PC-9 (cell line): Measurements from ENCODE around the gene PACSIN1.

Experiments used
- EZH2 ChIP-seq: fragments of 200-600 bp; sonication (generic); IDR thresholded peaks from 2 replicates; pipeline ENCODE4 v1.8.0; 2017; ENCODE audit warnings: antibody characterized with exemption, low read depth
- TF ChIP-seq, protein P1 (sequence below): fragments of 200-600 bp; sonication (generic); conservative IDR thresholded peaks from 2 replicates; pipeline ENCODE4 v1.6.1; 2017; ENCODE audit warnings: mixed run types, antibody characterized with exemption, mild to moderate bottlenecking, moderate library complexity

DNA sequence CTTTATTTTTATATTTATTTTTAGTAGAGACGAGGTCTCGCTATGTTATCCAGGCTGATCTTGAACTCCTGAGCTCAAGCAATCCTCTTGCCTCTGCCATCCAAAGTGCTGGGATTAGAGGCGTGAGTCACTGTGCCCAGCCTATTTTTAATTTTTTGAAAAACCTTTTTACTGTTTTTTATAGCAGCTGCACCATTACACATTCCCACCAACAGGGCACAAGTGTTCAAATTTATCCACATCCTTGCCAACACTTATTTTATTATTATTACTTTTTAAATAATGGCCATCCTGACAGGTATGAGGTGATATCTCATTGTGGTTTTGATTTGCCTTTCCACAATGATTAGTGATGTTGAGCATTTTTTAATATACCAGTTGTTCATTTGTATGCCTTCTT lies 42.5 kb downstream of the PACSIN1 start:
- TF ChIP-seq, protein P1, sequence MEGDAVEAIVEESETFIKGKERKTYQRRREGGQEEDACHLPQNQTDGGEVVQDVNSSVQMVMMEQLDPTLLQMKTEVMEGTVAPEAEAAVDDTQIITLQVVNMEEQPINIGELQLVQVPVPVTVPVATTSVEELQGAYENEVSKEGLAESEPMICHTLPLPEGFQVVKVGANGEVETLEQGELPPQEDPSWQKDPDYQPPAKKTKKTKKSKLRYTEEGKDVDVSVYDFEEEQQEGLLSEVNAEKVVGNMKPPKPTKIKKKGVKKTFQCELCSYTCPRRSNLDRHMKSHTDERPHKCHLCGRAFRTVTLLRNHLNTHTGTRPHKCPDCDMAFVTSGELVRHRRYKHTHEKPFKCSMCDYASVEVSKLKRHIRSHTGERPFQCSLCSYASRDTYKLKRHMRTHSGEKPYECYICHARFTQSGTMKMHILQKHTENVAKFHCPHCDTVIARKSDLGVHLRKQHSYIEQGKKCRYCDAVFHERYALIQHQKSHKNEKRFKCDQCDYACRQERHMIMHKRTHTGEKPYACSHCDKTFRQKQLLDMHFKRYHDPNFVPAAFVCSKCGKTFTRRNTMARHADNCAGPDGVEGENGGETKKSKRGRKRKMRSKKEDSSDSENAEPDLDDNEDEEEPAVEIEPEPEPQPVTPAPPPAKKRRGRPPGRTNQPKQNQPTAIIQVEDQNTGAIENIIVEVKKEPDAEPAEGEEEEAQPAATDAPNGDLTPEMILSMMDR = 0 out of 2 replicates have a peak, but pooled peaks have one; percentile 27
- no peak for TF ChIP-seq EZH2
